Activated T-helper 1 cell treated with anti-CD3 and anti-CD28 coated beads, Interleukin-2, amount 50 U/mL, for 16 hours (primary cell): Measurements from ENCODE around the gene PLXNA4.

Experiments used
- DNase-seq, 2 donors: peaks; one replicate each; pipeline ENCODE4 v3.0.0-alpha.2; 2020; ENCODE audit warnings: low read depth in 1 of 2, low spot score in 1 of 2

Gene PLXNA4

DNA sequence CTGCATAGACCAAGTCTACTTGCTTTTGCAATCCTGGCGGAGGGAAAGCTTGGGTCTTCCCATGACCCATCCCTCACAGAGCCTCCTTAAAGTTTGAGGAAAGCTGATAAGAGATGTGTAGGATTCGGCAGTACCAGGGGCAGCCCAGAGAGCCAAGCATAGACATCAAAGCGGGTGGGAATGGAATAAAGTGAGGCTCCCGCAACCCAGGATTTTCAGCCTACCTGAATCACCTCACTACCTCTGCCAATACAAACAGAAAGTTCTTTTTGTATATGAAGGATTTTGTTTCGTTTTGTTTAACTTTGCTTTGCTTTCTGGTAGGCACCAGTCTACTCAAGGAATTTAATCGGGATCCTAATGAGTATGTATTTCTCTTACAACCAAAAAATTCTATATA, 451.7 kb downstream of the PLXNA4 start:
- no peak for DNase-seq

GRCh38 chr7:132123773-132124172, 452.5 kb downstream of the PLXNA4 start:
- DNase-seq, result no peak

- no peak for DNase-seq
Measured at GRCh38 chr7:132122901-132123300, 453.4 kb downstream of the PLXNA4 start.

- DNase-seq, result no peak
Measured at GRCh38 chr7:132121987-132122386, 454.3 kb downstream of the PLXNA4 start.

DNA sequence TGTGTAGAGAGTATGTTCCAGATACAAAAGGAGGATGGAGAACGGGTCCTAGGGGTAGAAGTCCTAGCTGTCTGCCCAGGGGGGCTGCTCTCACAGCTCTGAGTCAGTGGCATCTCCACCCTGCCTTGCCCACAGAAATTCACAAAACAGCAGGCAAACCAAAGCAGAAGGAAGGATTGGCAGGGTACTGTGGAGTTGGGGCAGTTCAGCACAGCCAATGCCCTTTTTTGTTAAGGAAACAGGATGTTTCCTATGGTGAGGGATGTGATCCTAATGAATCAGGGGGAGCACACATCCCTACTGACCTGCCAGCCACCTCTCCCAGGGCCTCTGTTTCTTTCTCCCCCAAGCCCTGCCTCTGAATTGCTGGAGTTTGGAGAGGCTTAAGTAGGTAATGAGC, 457.6 kb downstream of the PLXNA4 start:
- DNase-seq, result no peak

DNA sequence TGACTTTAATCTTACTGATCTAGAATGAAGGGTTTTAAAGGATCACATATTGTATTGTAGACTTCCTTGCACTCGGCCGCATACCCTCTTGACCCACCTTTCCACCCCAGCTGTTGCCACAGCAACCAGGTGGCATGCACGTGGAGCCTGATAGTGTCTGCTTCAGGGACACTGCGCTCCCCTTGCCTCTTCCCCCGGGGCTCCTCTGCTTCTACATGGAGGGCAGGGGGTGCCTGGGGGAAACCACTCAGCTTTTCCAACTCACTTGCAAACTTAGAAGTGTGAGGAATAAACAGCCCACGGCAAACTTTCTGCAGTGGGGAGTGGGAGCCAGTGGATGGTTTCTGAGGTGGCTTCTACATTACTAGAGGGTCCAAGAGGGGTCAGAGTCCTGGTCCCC, 458.6 kb downstream of the PLXNA4 start:
- DNase-seq, result no peak

- no peak for DNase-seq
Measured at GRCh38 chr7:132117181-132117580, 459.1 kb downstream of the PLXNA4 start.

- no peak for DNase-seq
Measured at GRCh38 chr7:132116369-132116768, 459.9 kb downstream of the PLXNA4 start.

GRCh38 chr7:132115758-132116157, 460.5 kb downstream of the PLXNA4 start:
- DNase-seq, result no peak

DNA sequence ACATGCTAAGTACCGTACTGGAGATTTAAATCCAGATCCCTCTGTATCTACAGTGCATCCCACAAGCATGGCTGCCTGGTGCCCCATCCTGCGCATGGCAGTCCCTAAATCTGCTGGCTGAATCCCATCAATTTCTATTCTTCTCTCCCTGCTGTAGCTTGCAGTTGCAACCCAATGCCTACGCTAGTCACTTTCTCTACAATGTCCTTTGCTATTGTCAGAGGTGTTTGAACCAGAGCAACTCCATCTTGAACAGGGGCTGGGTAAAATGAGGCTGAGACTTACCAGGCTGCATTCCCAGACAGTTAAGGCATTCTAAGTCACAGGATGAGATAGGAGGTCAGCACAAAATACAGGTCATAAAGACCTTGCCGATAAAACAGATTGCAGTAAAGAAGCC, 461.2 kb downstream of the PLXNA4 start:
- no peak for DNase-seq

- no peak for DNase-seq
Measured at GRCh38 chr7:132114411-132114810, 461.9 kb downstream of the PLXNA4 start.

GRCh38 chr7:132113536-132114371, 462.5 kb downstream of the PLXNA4 start:
- no peak for DNase-seq

DNA sequence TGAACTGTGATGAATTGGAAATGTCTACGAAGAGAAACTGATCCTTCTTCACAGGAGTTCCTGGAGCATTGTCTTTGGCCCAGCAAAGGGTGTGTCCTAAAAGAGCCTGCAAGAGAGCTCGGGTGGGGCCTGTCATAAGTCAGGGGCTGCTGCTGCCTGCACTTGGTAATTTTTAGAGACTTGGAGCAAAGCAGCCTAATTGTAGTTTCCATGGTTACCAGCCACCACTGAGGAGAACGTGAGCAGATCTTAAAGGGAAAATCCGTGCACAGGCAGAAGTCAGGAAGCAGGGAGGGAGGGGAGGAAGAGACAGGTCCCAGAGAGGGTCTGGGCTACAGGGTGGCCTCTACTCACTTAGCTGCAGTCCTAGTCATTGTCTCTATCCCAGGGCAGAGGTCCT, 463.6 kb downstream of the PLXNA4 start:
- no peak for DNase-seq

DNA sequence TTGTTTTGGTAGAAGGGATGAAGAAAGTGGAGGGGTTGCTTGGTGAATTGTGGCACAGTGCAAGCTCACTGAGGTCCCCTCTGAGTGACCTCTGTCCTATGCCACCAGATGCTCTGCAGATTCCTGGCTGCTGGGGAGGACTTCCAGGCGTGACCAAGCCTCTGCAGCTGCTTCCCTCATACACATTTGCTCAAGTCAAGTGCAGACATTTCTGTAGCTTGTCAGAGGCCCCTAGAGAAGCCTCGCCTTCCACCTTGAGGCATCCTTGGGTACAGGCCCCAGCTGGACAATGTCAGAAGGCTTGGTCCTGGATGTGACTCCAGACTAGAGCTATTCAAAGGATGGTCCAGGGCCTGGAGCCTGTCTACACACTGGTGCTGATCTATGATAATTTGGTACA, 464.2 kb downstream of the PLXNA4 start:
- DNase-seq, result no peak

- no peak for DNase-seq
Measured at GRCh38 chr7:132110692-132111091, 465.6 kb downstream of the PLXNA4 start.

- DNase-seq, result no peak
Measured at GRCh38 chr7:132109769-132110168, 466.5 kb downstream of the PLXNA4 start.

DNA sequence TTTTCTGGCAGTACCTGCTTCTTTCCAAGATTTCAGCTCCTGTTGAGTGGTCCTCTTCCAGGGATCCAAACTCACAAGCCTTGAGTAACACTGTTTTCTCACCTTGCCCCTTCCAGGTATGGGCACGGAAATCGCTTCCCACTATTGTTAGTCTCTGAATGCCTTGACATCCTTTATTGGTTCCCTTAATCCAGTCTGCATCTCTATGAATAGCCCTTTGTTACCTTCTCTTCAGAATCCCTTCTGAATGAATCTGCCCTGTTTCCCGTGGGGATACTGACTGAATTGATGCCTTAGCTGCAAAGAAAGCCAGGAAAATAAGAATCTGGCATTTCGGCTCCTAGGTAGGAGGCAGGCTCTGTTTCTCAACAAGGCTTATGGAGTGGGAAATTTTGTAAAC, 467.7 kb downstream of the PLXNA4 start:
- DNase-seq, result no peak

DNA sequence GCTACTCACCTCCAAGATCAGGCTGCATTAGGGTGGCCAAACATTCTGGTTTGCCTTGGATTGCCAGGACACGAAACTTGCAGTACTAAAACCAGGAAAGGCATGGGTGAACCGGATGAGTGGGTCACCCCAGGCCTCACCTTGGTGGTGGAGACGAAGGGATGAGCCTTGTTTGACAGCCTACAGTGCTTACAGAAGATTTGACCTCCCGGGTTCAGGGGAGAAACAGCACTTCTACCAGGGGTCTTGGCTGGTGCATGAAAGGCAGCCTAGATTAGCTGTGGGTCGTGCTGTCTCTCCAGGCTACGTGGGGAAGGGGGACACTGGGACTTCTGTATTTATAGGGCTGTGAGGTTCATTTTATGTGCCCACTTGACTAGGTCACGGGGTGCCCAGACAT, 469.8 kb downstream of the PLXNA4 start:
- no peak for DNase-seq

- no peak for DNase-seq
Measured at GRCh38 chr7:132105096-132105495, 471.2 kb downstream of the PLXNA4 start.

DNA sequence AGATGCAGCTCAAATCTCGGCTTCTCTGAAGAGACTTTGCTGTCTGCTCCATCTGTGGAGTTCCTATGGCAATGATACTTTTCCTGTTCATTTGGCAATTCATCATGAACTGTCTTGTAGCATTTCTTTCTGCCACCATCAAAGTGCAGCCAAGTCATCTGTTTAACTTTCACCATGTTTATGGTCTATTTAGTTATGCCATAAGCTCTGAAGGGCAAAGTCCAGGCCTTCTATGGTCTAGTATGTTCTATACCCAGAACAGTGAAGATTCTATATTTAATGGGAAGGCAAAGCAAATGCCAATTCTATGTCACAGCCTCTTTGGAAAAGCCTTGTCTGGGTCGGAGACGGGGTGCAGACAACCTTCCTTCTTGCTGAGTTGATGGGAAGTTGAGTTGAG, 472.6 kb downstream of the PLXNA4 start:
- DNase-seq, result no peak

GRCh38 chr7:132102942-132103341, 473.3 kb downstream of the PLXNA4 start:
- DNase-seq, result no peak

GRCh38 chr7:132102391-132102790, 473.9 kb downstream of the PLXNA4 start:
- DNase-seq, result no peak

- no peak for DNase-seq
Measured at GRCh38 chr7:132100981-132101380, 475.3 kb downstream of the PLXNA4 start.
